Measurements from ENCODE around the gene RFX8.

- TF ChIP-seq GATA2 (IDR thresholded peaks at IDR 0.05; ENCODE audit: low read depth, low read length), result no peak
- TF ChIP-seq GATA3 (IDR thresholded peaks at IDR 0.05; ENCODE audit: low read depth, low read length), result no peak
Observed at GRCh38 chr2:101368376-101368775, 106.5 kb downstream of the RFX8 start.
